ENCODE measurements around the gene EFCAB9.

GRCh38 chr5:172173564-172174153 is 20.3 kb upstream of the EFCAB9 start:
- TF ChIP-seq EP300 (IDR thresholded peaks at IDR 0.05) (no peak), POLR2A (IDR thresholded peaks at IDR 0.05) (no peak), CTCF (IDR thresholded peaks at IDR 0.05) (no peak)

Measured in ovary (tissue), 3 donors.